Spleen (tissue), 7 donors: Measurements from ENCODE around the gene GSG1L.

ENCODE experiments used
- POLR2A ChIP-seq, 3 donors: fragments of 450-650 bp; IDR thresholded peaks; one replicate each; pipeline ENCODE4 v1.5.1; 2017; ENCODE audit warnings: antibody characterized with exemption in 3 of 3, mild to moderate bottlenecking in 1 of 3
- POLR2AphosphoS5 ChIP-seq, 3 donors: sonication (generic); formaldehyde crosslinking; IDR thresholded peaks; one replicate each; pipeline ENCODE4 v1.5.1; 2017; ENCODE audit warnings: antibody characterized with exemption in 3 of 3
- TF ChIP-seq, protein P1 (sequence below), 11 experiments: fragments of 200-600 bp in 7 of 11; fragments of 450-650 bp in 4 of 11; sonication (generic) in 4 of 11; IDR thresholded peaks in 8 of 11; conservative IDR thresholded peaks in 3 of 11; 1 replicate in 7 of 11; 2 replicates in 4 of 11; pipeline versions ENCODE4 v1.4.0 to v1.8.0; 2016 to 2021; ENCODE audit warnings: antibody characterized with exemption in 11 of 11, inconsistent platforms in 4 of 11, mild to moderate bottlenecking in 1 of 11
- donor health status: DM: no; HTN: no; CAD: no; lungs with moderate emphysema.
- donor health status: DM: no; HTN: no; CAD: no.
- donor health status: DM: no; HTN: no; CAD: no.

DNA sequence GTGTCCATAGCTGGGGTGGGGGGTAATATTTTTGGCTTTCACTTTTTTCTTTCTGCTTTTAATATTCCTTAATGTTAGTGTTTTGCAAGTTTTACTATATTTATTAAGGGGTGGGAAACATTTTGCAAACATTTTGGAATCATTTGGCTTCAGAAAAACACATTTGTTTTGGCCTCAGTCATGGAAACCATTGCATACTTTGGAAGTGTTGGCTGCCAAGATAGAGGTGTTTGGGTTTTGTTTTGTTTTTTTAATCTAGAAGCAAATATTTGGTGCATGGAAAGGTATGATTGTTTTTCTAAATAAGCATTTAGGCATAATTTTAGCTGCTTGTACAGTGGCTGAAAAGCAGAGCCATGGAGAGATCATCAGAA lies 270.3 kb downstream of the GSG1L start:
- TF ChIP-seq, protein P1, sequence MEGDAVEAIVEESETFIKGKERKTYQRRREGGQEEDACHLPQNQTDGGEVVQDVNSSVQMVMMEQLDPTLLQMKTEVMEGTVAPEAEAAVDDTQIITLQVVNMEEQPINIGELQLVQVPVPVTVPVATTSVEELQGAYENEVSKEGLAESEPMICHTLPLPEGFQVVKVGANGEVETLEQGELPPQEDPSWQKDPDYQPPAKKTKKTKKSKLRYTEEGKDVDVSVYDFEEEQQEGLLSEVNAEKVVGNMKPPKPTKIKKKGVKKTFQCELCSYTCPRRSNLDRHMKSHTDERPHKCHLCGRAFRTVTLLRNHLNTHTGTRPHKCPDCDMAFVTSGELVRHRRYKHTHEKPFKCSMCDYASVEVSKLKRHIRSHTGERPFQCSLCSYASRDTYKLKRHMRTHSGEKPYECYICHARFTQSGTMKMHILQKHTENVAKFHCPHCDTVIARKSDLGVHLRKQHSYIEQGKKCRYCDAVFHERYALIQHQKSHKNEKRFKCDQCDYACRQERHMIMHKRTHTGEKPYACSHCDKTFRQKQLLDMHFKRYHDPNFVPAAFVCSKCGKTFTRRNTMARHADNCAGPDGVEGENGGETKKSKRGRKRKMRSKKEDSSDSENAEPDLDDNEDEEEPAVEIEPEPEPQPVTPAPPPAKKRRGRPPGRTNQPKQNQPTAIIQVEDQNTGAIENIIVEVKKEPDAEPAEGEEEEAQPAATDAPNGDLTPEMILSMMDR (IDR thresholded peaks at IDR 0.05 in 8 of 11, conservative IDR thresholded peaks at IDR 0.05 in 3 of 11) = no peak
- TF ChIP-seq POLR2A (IDR thresholded peaks at IDR 0.05) (no peak), POLR2AphosphoS5 (IDR thresholded peaks at IDR 0.05) (no peak)
